ENCODE data around the gene ADPGK. TPM values are rescaled to one million over a fixed set of nuclear protein-coding genes. Genes with fewer than 3 reads are reported as not detected.

The ADPGK gene
- polyA plus RNA-seq, 3 donors, result 47.9 to 54.7 (median 51.0) TPM

Other genes with a start within 250 kb of the ADPGK start
- under 1 TPM in 1 of 3 donors, not detected in 2; 0.60 TPM for gene GOLGA6B, start 129.1 kb downstream of the ADPGK start, polyA plus RNA-seq (ENCODE audit: insufficient read length in 3 of 3)
- not detected for gene HIGD2B, start 97.6 kb downstream of the ADPGK start, polyA plus RNA-seq (ENCODE audit: insufficient read length in 3 of 3)
- 10 to 100 TPM; 37.7 to 38.8 (median 38.4) TPM for gene BBS4, start 97.6 kb downstream of the ADPGK start, polyA plus RNA-seq (ENCODE audit: insufficient read length in 3 of 3)

All from right renal cortex interstitium (tissue), 3 donors.